HG03521 (cell line): ENCODE measurements around the gene ARHGEF3.

Experiments used
- ATAC-seq: cut with Tn5 transposase; IDR thresholded peaks from one replicate; pipeline ENCODE4 v1.9.1; 2021; ENCODE audit warnings: mild to moderate bottlenecking, moderate library complexity; ENCODE audit not compliant: unreplicated experiment

The ARHGEF3 gene

DNA sequence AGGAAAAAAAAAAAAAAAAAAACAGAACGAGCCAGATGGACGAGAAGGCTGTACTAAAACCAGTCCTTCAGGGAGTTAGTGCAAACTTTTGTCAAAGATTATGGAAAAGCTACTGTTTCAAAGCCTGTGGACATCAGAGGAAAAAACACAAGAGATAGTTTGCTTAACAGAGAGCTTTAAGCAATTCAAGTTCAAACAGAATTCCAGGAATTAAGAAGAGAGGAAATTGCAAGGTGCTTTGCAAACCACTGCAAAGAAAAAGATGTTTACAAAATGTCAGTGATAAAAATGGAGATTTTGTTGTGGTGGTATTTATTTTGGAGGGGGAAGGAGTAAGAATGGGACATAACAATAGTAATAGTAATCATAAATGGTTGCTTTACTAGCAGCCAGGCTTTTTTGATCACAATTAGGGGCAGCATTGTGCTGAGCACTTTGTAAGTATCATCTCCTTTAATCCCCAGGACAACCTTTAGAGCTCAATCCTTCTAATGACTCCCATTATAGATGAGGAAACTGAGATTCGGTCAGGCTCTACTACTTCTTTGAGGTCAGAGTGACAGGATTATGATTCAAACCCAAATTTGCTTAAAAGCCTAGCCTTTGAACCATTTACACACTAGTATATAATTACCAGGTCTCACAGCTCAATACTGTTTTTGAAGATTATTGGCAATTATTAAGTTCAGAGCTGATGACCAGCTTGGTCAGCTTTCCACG lies 22.4 kb upstream of the ARHGEF3 start:
- ATAC-seq: no peak

DNA sequence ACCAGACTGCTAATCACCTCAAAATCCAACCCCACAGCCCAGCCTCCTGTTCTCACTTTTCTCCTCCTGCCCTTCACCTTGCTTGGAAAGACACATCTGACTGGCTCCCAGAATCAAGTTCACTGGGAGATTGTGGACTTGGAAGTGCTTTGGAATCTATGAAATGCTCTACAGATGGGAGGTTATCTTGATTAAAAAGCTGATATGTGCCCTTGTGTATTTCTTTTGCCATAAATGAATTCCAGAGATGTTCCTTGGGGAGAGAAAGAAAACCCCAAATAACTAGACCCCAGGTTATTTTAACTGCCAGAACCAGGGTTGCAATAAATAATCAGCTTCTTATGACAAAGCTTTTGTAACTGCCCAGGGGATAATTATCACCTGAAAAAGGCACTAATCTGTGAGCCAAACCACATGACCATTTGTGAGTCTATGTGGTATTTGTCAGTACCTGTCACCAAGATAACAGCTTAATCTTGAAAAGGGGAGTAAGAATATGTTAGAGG lies 21.7 kb upstream of the ARHGEF3 start:
- ATAC-seq: no peak

DNA sequence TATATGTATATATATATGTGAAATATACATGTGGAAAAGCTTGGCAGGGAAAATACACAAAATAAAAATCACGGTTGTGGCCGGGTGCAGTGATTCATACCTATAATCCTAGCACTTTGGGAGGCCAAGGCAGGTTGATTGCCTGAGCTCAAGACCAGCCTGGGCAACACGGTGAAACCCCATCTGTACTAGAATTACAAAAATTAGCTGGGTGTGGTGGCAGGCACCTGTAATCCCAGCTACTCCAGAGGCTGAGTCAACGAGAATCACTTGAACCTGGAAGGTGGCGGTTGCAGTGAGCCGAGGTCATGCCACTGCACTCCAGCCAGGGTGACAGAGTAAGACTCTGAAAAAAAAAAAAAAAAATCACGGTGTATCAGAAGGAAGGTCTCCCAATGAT lies 20.8 kb upstream of the ARHGEF3 start:
- no peak for ATAC-seq

DNA sequence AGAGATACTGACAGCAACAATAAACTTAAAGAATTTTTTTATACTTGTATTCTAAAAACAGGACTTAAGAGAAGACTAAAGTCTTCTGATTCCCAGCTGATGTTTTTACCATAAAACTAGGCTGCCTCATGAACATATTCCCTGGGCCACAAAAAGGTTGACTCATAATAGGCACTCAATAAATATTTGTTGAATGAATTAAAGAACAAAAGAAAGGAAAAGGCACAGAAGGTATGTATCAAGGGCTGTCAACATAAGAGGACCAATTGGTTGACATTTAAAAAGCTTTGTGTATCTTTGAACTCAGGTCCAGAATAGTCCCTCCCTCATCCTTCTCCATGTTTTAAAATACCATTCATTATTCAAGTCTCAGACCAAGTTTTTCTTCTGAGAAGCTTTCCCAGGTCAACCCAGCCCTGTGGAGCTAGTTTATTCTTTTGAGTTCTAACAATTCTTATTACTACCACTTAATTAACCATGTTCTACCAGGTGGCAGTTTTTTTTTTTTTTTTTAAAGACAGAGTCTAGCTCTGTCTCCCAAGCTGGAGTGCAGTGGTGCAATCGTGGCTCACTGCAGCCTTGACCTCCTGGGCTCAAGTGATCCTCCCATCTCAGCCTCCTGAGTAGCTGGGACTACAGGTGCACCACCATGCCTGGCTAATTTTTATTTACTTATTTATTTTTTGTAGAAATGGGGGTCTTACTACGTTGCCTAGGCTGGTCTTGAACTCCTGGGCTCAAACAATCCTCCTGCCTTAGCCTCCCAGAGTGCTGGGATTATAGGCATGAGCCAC lies 17.5 kb upstream of the ARHGEF3 start:
- no peak for ATAC-seq

DNA sequence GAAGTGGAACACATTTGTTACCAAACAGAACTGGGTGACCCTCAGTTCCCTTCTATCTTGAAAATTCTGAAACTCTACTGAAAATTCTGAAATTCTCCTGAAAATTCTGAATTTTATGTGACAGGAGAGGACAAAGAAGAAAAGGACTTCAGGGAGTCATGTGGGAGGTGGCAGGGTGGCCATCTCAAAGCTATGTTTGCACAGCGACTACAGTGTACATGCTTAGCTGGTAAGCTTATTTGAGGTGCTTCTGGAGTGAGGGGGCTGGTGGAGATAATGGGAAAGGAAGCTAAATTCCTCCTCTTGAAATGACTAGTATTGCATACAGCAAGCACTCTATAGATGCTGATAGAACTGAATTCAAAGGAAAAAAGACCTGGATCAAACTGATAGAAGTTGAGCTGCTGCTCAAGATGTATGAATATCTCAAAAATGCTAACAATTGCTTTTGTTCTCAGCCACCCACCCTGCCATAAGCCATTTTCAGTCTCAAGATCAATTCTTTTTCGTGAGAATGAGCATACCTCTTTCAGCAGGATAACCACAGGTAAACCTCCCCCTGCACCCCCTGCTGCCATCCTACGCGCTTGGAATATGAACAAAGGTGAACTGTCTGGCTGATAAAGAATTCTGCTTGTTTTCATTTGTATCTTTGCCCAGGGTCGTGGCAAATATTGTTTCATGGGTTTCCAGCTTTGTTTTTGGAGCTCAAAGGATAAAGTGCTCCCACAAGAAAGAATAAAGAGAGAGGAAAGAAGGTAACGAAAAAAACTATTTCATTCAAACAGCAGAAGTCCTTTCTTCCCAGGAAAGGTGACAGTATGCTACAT lies 16.6 kb upstream of the ARHGEF3 start:
- ATAC-seq: no peak

DNA sequence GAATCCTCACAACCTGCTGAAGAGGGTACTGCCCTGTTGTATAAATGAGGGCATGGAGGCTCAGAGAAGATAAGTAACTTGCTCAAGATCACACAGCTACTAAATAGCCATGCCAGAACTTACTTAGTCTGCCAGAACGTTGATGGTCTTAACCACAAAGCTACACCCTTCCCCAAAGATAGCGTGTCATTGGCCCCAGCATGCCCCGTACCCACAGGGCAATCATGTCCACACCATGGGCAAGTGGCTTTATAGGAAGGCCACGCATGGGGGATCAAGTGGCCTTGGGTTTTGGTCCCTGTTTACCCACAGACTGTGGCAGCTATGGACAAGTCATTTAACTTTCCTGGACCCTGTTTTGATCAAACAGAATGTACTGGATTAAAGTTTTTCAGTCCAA lies 15.9 kb upstream of the ARHGEF3 start:
- ATAC-seq: no peak

DNA sequence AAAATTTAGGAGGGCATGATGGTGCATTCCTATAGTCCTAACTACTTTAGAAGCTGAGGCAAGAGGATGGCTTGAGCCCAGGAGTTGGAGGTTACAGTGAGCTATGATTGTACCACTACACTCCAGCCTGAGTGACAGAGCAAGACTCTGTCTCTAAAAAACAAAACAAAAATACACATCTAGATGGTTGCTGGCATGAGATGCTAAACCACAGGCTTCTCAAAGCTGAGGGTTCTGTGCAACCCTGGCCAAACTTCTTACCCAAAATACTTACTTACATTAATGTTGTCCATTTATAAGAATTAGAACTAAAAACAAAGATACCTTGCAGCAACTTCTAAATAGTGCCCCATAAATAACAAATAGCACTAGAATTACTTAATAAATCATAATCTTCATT lies 14.3 kb upstream of the ARHGEF3 start:
- no peak for ATAC-seq

DNA sequence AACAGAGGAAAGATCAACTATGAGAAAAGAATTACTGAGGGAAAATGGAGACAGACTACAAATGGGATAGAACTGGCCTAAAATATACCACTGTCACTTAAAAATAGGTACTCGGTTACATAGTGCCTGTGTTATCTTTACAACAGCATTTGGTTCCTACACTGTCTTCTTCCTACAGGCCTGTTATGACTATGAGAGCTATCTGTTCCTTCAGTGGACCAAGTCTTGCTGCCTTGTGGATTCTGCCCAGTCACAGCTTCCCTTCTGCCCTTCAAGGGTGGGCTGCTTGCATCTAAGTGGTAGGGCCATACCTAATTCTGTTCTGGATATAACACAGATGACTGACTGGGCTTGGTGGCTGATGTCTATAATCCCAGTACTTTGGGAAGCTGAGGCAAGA lies 13.8 kb upstream of the ARHGEF3 start:
- ATAC-seq: no peak

DNA sequence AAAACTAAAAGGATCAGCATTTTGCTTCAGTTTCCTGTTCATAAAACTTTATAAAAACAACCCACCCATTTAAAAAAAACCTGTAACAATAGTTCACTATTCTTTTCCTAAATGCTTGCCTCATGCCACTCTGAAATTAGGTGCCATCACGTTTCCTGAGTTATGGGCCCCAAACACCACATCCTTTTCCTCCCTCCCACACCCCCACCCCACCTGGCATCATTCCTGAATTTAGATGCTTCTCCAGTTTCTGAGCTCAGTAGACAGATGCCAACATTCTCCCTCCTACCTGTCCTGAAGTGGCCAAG lies 11.9 kb upstream of the ARHGEF3 start:
- no peak for ATAC-seq

DNA sequence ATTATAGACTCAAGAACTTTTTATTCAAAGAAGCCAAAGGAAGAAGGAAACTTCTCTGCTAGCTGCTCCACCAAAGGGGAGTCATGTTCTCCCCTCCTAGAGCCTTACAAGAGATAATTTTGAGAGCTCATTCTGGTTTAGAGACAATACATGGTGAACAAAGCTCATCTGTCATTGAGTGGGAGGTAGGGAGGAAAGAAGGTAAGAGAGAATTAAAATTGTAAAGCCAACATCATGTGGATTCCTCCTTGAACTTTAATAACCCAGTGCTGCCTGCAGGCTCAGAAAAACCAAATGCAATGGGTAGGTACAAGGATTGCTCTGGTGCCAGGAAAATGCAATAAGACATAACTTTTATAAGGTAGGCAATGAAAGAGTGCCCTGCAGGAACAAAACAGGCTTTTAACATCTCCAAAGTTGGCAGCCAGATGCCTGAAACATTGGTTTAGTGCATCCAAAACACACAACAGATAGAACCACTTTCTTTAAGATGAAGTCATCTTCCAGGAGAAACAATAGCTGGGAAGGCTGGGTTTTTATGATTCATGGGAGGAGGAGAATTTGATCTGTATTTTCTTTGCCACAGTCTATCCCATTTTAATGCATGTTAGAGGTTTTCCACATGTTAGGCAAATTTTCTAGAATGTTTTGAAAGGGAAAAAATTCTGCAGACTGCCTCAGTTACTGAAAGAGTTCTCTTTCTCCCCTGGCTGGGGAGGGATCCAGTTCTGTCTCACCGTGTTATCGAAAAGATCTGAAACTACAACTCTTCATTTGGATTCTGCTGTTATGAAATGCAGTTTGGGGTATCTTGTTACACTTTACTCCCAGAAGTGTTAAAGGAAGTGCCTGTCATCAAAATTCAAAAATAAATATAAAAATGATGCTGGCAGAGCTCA lies 11.3 kb upstream of the ARHGEF3 start:
- ATAC-seq: no peak

DNA sequence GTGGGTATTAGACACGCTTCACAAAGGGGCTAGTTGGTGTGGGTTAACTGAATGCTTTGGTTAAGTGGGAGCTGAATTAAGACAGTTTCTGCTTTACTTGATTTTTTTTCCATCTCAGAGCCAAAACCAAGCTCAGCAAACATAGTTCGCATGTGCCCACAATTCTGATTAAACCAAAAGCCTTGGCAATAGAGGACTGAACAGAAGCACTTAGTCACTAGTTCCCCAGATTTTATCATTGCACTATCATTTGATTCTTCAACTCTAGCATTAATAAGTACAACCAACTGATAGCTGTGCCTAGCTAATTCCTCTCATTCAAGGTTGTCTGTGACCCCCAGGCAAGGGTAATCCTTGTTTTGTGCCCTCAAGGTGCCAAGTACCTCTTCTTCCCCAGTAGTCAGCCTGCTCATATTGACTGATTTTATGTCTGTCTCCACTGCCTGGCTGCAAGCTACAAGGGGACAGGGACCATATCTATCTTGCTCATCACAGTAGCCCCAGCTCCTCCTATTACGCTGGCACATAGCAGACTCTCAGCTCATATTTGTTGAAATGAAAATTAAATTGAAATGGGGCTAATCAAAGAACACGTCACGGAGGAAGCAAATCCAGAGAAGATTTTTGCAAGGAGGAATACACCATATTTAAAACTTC lies 9.9 kb upstream of the ARHGEF3 start:
- ATAC-seq: no peak

DNA sequence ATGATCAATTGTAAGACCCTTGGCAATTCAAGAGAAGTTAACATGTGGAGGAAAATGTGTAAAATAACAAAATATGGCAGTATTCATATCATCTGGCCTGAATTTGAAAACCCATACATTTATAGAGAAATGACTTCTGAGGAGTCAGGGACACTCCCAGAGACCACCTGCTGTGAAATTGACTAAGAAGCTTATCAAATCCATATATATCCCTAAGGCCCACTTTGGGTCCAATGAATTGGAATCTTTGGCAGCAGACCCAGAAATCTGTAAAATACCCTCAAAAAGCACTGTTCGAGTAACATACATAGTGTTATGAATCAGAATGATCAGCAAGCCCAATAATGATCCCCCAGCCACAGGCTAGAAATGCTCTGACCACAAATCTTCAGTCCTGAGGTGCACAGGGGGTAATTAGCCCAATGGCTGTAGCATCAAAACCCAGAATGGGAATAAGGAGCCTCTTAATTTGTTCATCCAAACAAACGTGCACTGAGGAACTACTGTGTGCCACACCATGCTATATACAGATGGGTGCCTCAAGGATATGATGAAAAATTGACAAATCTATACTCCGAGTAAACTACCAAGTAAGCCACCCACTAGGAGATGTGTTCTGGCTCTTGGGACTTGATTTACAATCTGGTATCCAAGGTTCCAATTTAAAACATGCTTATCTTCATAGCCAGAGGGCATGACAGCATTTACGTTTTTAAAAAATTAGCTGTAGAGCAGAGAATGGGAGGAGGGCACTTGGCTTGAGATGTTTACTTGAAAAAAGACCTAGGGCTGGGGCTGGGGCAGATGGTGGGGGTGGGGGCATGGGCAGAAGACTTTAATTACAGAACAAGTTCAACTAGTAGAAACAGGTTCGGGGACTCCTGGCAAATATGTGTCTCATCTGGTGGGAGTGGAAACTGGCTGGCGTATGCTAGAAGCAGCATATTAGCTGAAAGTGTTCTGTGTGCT lies 9.1 kb upstream of the ARHGEF3 start:
- ATAC-seq: no peak

DNA sequence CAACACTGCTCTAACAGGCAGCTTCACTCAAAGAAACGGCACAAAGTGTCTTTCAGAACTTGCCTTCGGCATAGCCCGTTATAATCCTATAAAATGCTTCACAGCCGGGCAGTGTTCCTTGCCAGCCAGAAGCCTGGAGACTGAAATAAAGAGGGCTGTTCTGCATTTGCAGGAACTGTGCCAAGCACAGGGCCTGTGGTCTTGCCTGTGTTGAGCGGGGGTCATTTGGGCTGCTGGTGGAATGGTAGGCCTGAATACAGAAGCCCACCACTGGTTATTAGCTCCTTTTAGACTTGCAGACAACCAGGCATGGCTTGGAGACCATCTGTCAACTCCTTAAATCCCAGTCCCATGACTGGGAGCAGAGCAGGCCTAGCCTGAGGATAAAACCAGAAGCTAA lies 4.7 kb upstream of the ARHGEF3 start:
- no peak for ATAC-seq

DNA sequence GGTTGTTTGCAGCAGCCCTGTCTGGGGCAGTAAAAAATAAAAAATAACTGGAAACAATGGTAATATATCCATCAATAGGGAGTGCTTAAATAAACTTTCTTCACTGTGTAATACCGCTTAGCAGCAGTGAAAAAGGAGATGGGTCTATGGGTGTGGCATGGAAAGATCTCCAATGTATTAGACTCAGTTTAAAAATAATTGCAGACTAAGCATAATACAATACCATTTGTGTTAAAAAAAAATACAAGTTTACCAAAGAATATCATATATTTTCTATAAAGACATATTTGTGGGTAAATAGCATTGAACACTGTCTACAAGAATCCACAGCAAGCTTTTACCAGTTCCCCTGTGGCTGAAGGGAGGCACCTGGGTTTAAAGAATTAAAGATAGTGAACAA lies 1.0 kb upstream of the ARHGEF3 start:
- no peak for ATAC-seq

DNA sequence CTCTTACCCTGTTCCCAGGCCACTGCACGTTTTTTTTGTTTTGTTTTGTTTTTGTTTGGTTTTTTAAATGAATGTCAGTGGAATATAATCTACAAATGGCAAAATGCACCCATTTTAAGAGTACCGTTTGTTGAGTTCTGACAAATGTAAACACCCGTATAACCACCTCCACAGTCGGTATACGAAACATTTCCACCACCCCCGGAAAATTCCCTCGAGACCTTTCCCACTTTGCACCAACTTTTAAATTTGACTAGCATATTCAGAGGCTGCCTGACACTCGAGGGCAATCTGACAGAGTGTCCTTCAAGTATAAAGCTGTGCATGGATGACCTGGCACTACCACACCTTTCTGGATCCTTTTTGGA lies 613 bp upstream of the ARHGEF3 start:
- no peak for ATAC-seq

DNA sequence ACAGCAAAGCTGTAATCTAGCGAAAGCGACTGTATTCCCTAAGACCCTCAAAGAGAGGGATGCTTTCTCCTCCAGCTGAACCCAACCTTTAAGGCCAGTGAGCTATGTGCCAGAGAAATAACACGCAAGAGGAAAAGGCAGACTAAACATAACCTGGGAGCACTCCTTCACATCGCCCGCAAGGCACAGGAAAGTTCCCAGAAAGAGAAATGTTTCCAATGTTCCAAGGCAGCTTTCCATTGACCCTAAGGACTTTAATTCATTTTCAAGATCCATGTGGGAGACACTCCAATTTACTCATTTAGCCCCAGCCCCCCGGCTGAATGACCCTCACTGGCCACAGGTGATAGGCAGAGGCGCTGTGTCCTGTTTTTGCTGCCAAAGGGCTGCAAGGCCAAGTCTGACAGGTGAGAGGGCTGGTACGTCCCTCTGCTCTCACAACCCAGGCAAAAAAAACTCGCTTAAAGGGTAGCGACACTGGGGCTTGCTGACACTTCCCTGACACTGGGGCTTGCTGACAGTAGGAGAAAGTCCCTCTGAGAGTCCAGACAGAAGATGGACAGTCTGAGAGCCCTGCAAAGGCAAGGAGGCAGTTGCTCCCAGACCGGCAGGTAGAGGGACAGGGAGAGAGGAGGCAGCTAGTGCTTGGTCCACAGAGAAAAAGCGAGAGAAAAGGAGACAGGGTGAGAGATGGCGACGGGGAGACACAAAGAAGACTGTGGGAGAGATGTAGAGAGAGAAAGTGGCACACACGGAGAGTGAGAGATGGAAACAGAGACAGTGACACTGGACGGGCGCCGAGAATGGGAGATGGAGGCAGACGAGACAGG lies 702 bp downstream of the ARHGEF3 start:
- ATAC-seq: peak; percentile 12

DNA sequence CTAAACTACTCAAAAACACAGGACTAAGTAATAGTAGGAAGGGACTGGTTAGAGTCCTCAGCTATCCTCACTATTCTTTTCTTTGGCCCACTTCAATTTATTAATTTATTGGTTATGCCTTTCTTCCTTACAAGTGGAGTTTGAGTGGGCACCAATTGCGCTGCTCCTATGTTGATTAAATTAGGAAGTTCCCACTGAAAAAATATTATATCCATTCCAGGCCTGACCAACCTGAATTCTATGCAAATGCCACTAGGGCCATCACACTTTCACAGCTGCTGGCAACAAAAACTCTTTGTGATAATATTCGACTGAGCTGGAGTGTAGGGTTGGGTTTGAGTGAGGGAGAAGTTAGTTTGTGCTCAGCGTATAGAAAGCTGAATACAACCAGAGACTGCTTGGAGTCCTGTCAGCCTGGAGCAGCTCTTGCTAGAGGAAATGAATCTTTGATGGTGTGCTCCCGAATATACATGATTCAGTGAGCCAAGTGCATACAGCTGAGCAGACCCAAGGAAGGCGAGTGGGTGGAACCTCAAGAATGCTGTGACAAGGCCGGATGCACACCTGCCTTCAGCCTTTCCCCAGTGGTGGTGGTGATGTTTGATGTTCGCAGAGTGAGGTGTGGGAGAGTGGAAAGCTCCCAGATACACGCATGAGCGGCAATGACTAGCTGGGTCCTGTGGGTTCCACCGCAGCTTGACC lies 1.5 kb downstream of the ARHGEF3 start:
- no peak for ATAC-seq
